ENCODE results near the gene EHF. TPM values are rescaled to one million over a fixed set of nuclear protein-coding genes. Genes with fewer than 3 reads are reported as not detected.

Gene EHF
- total RNA-seq, 1 experiment from 2014 or later = 118 TPM

DNA sequence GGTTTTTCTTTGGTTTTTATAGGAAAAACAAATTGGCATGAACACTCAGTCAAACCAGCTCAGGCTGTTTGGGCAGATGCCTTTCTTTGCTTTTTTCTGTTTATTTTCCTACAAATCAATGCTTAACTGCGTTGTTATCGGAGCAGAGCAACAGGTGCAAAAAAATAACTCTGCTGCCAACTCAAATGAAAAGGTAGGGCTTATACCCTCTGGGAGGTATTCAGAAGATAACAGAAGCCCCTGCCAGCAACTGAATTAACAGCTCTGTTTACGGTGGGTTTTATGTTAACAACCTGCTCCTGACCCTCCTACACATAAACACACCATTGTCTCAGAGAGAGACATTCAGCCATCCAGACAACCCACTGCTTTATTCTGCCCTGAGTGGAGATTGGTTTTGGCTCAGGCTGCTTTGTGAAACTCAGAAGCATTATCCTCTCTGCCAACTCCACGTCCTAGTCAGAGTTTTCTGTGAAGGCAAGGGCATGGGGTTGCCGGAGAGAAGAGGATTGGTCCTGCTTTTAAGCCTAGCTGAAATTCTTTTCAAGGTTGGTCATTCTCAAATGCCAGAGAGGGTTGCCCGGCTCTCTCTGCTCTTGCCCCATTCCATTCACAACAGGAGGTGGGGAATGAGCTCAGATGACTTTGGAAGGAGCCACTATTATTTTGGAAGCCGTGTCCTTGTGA, 11.4 kb downstream of the EHF start:
- CTCF ChIA-PET = no interaction called here
- H3K4me3 ChIP-seq = peak overlapping the region; percentile 45

DNA sequence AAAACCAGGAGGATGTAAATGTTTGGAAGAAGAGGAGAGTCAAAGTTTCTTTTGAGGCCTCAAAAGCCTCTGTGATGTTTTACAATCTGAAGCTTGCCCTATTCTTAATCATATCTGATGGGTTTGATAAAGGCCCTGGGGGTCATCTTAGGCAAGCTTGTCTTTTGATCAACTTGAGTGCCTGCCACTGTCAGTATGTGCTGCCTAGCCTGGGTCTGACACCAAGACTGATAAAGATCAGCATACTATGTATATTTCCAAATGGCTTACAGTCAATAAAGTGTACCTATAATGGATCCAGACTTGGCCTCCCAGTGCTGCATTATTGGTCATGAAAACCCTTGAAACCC, 12.7 kb downstream of the EHF start:
- Histone ChIP-seq H3K9me2 (ENCODE audit: insufficient read depth) (no peaks in the 10 kb centered on the region), H3K4me1 (replicated peaks; ENCODE audit: insufficient read depth) (peaks cover 100% of the 10 kb centered on the region), H3K79me2 (ENCODE audit: low read depth) (peaks cover 100% of the 10 kb centered on the region), H3K4me3 (peak overlapping the region; percentile 45; the same call in 1 of the 2 replicates), H3K9me3 (ENCODE audit: insufficient read depth, low read depth) (no peaks in the 10 kb centered on the region), H2AFZ (no peak overlapping the region), H3K27ac (peak overlapping the region; percentile 91), H3K4me2 (peak overlapping the region; percentile 91), H4K20me1 (ENCODE audit: insufficient read depth) (no peaks in the 10 kb centered on the region), H3K36me3 (ENCODE audit: low read depth) (peaks cover 25% of the 10 kb centered on the region), H3K27me3 (ENCODE audit: insufficient read depth, low read depth) (no peaks in the 10 kb centered on the region), H3F3A (ENCODE audit: insufficient read depth, low read depth) (peaks cover 78% of the 10 kb centered on the region)
- ChIA-PET POLR2A (ENCODE audit: unreplicated experiment) (interaction anchor here (0.6 to 0.7 kb wide), 2 partner anchors 9 to 1571 kb away, joined by 4 to 5 read pairs; no protein-coding TSS in a partner anchor), CTCF (no interaction called here)
- peak in 1 of 2 experiments; percentile 22 for DNase-seq
- no peak for TF ChIP-seq EZH2 (IDR thresholded peaks at IDR 0.05; ENCODE audit: low read depth)
- TF ChIP-seq, protein P1, sequence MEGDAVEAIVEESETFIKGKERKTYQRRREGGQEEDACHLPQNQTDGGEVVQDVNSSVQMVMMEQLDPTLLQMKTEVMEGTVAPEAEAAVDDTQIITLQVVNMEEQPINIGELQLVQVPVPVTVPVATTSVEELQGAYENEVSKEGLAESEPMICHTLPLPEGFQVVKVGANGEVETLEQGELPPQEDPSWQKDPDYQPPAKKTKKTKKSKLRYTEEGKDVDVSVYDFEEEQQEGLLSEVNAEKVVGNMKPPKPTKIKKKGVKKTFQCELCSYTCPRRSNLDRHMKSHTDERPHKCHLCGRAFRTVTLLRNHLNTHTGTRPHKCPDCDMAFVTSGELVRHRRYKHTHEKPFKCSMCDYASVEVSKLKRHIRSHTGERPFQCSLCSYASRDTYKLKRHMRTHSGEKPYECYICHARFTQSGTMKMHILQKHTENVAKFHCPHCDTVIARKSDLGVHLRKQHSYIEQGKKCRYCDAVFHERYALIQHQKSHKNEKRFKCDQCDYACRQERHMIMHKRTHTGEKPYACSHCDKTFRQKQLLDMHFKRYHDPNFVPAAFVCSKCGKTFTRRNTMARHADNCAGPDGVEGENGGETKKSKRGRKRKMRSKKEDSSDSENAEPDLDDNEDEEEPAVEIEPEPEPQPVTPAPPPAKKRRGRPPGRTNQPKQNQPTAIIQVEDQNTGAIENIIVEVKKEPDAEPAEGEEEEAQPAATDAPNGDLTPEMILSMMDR (conservative IDR thresholded peaks at IDR 0.05) = no peak
- intact Hi-C loops (cut with micrococcal nuclease; ENCODE audit: unreplicated experiment) = loop anchor here (2.0 kb wide), 1 partner anchor 47 kb away; no protein-coding TSS in a partner anchor
- TSS peak; percentile 0 for BruUV-seq (replicated peaks)

More for the DNA sequence above, 11.4 kb downstream of the EHF start:
- peaks cover 100% of the 10 kb centered on the region for H3K79me2 ChIP-seq (ENCODE audit: low read depth)
- H2AFZ ChIP-seq = no peak overlapping the region
- peak; percentile 61 to 94 for DNase-seq
- TF ChIP-seq EZH2 (IDR thresholded peaks at IDR 0.05; ENCODE audit: low read depth) = no peak
- TF ChIP-seq, protein P1 (conservative IDR thresholded peaks at IDR 0.05) = no peak
- peak overlapping the region; percentile 91 for H3K27ac ChIP-seq
- intact Hi-C loops (cut with micrococcal nuclease; ENCODE audit: unreplicated experiment) = loop anchor here (1.0 to 2.0 kb wide), 3 partner anchors 8 to 49 kb away; partner anchors contain the start of gene EHF
- H3K9me2 ChIP-seq (ENCODE audit: insufficient read depth) = no peaks in the 10 kb centered on the region
- POLR2A ChIA-PET (ENCODE audit: unreplicated experiment) = interaction anchor here (0.6 to 0.7 kb wide), 5 partner anchors 9 to 582 kb away, joined by 3 to 4 read pairs (median 3); partner anchors contain the start of gene EHF
- peaks cover 37% of the 10 kb centered on the region for H3K36me3 ChIP-seq (ENCODE audit: low read depth)
- peak overlapping the region; percentile 91 for H3K4me2 ChIP-seq
- peaks cover 72% of the 10 kb centered on the region for H3F3A ChIP-seq (ENCODE audit: insufficient read depth, low read depth)
- peaks cover 100% of the 10 kb centered on the region for H3K4me1 ChIP-seq (replicated peaks; ENCODE audit: insufficient read depth)
- H4K20me1 ChIP-seq (ENCODE audit: insufficient read depth) = no peaks in the 10 kb centered on the region; the same call in 1 of the 2 replicates
- no peaks in the 10 kb centered on the region for H3K27me3 ChIP-seq (ENCODE audit: insufficient read depth, low read depth)
- BruUV-seq (replicated peaks) = no TSS peak
- H3K9me3 ChIP-seq (ENCODE audit: insufficient read depth, low read depth) = no peaks in the 10 kb centered on the region

DNA sequence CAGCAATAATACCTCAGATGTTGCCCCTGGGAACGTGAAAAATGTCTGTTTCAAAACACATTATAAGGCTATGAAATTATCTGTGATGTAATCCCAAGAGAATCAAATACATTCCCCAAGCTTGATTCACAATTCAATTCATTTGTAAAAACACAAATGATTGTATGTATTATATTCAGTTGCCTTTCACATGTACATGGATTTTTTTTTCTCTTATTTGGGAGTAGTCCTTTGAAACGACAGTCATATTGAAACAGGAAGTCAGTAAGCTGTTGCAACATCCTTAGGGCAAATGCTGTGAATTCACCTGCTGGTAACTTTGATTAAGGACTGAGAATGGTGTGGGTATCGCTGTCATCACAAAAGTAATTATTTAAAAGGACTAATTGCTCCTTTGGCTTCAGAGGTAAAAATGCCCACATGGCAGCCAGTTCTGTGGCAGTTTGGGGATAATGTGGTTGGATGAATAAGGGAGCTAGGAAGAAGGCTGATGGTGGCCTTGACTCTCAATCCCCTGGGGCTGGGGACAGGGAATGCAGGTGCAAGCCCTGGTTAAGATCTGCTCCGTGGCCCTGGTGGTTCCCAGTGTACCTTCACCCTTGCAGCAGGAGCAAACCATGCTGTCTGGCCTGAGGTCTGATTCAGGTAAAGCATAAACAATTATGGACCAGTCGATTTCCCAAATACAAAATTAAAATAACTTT, 13.2 kb downstream of the EHF start:
- H3K27ac ChIP-seq = peak overlapping the region; percentile 91

More for the DNA sequence above, 13.2 kb downstream of the EHF start:
- Histone ChIP-seq H3K4me2 (peak overlapping the region; percentile 91), H3K9me2 (ENCODE audit: insufficient read depth) (no peaks in the 10 kb centered on the region), H3K79me2 (ENCODE audit: low read depth) (peaks cover 100% of the 10 kb centered on the region), H2AFZ (no peak overlapping the region), H3F3A (ENCODE audit: insufficient read depth, low read depth) (peaks cover 78% of the 10 kb centered on the region), H3K27me3 (ENCODE audit: insufficient read depth, low read depth) (no peaks in the 10 kb centered on the region), H3K9me3 (ENCODE audit: insufficient read depth, low read depth) (no peaks in the 10 kb centered on the region), H3K4me1 (replicated peaks; ENCODE audit: insufficient read depth) (peaks cover 100% of the 10 kb centered on the region), H3K4me3 (peak overlapping the region; percentile 45), H3K36me3 (ENCODE audit: low read depth) (peaks cover 24% of the 10 kb centered on the region), H4K20me1 (ENCODE audit: insufficient read depth) (no peaks in the 10 kb centered on the region)
- intact Hi-C loops (cut with micrococcal nuclease; ENCODE audit: unreplicated experiment) = loop anchor here (2.0 kb wide), 1 partner anchor 47 kb away; no protein-coding TSS in a partner anchor
- ChIA-PET POLR2A (ENCODE audit: unreplicated experiment) (interaction anchor here (0.6 to 0.7 kb wide), 2 partner anchors 10 to 1571 kb away, joined by 4 to 5 read pairs; no protein-coding TSS in a partner anchor), CTCF (interaction anchor here (0.9 kb wide), 1 partner anchor 121 kb away, joined by 3 read pairs; the partner anchor contains the start of gene ELF5)
- DNase-seq = peak in 1 of 2 experiments; percentile 90
- TF ChIP-seq, protein P1 (conservative IDR thresholded peaks at IDR 0.05) = peak; percentile 41; the same call in 1 of the 2 replicates
- TF ChIP-seq EZH2 (IDR thresholded peaks at IDR 0.05; ENCODE audit: low read depth) = no peak
- no TSS peak for BruUV-seq (replicated peaks)

Measured in PC-9 (cell line).